WTC11 (cell line): ENCODE measurements around the gene MGAT4C.

ENCODE experiments used
- AFF4 ChIP-seq: sonication (generic); formaldehyde crosslinking; IDR thresholded peaks from 2 replicates; pipeline ENCODE4 v1.8.1; 2023; ENCODE audit warnings: mild to moderate bottlenecking, missing genetic modification reagents, borderline replicate concordance
- CTCF ChIP-seq: fragments of 200-600 bp; IDR thresholded peaks from 2 replicates; pipeline ENCODE4 v1.8.0; 2022; ENCODE audit warnings: antibody characterized with exemption
- E2F5 ChIP-seq: sonication (generic); formaldehyde crosslinking; IDR thresholded peaks from 2 replicates; pipeline ENCODE4 v1.8.1; 2022; ENCODE audit warnings: mild to moderate bottlenecking, moderate library complexity, missing genetic modification reagents
- JUN ChIP-seq: sonication (generic); formaldehyde crosslinking; IDR thresholded peaks from 2 replicates; pipeline ENCODE4 v1.8.0; 2023; ENCODE audit warnings: mild to moderate bottlenecking, missing genetic modification reagents
- NFYB ChIP-seq: sonication (generic); formaldehyde crosslinking; conservative IDR thresholded peaks from 2 replicates; pipeline ENCODE4 v1.8.0; 2022; ENCODE audit warnings: low read depth, missing genetic modification reagents
- SP1 ChIP-seq: sonication (generic); formaldehyde crosslinking; conservative IDR thresholded peaks from 2 replicates; pipeline ENCODE4 v1.8.1; 2022; ENCODE audit warnings: missing genetic modification reagents
- ZSCAN18 ChIP-seq: fragments of 250-450 bp; sonication (Bioruptor Pico); IDR thresholded peaks from 2 replicates; pipeline ENCODE4 v2.1.2; 2022; ENCODE audit warnings: mild to moderate bottlenecking, moderate library complexity
- TF ChIP-seq, protein P1 (sequence below): sonication (generic); formaldehyde crosslinking; IDR thresholded peaks from 2 replicates; pipeline ENCODE4 v1.8.0; 2023; ENCODE audit warnings: missing genetic modification reagents
- TF ChIP-seq, protein P2 (sequence below): sonication (generic); formaldehyde crosslinking; IDR thresholded peaks from 2 replicates; pipeline ENCODE4 v1.8.0; 2022; ENCODE audit warnings: missing genetic modification reagents
- TF ChIP-seq, protein P3 (sequence below): sonication (generic); formaldehyde crosslinking; IDR thresholded peaks from 2 replicates; pipeline ENCODE4 v1.8.1; 2023; ENCODE audit warnings: mild to moderate bottlenecking, missing genetic modification reagents, moderate library complexity

DNA sequence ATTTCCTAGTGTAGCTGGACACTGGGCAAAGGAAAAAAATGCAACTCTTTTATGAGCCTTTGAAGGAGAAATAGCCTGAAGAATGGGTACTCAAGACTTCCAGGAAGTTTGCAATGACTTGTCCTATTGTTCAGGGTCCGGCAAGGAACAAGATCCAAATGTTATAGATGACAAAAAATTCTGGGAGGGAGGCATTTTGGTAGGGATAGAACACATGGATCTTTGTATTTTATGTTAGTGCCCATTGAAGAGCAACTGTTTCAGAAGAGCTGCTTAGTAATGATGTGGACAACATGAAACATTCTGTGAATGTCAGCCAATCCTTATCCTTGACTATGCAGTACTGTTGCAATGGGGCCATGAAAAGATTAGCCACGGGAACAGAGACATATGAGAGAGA lies 138.0 kb downstream of the MGAT4C start:
- no peak for TF ChIP-seq E2F5 (CRISPR knock-in tag)
- TF ChIP-seq, protein P1, sequence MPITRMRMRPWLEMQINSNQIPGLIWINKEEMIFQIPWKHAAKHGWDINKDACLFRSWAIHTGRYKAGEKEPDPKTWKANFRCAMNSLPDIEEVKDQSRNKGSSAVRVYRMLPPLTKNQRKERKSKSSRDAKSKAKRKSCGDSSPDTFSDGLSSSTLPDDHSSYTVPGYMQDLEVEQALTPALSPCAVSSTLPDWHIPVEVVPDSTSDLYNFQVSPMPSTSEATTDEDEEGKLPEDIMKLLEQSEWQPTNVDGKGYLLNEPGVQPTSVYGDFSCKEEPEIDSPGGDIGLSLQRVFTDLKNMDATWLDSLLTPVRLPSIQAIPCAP (CRISPR knock-in tag), result no peak
- no peak for TF ChIP-seq ZSCAN18 (CRISPR knock-in tag)
- TF ChIP-seq CTCF, result no peak
- no peak for TF ChIP-seq NFYB
- no peak for TF ChIP-seq JUN (CRISPR knock-in tag)
- TF ChIP-seq SP1 (CRISPR knock-in tag), result no peak
- TF ChIP-seq, protein P2, sequence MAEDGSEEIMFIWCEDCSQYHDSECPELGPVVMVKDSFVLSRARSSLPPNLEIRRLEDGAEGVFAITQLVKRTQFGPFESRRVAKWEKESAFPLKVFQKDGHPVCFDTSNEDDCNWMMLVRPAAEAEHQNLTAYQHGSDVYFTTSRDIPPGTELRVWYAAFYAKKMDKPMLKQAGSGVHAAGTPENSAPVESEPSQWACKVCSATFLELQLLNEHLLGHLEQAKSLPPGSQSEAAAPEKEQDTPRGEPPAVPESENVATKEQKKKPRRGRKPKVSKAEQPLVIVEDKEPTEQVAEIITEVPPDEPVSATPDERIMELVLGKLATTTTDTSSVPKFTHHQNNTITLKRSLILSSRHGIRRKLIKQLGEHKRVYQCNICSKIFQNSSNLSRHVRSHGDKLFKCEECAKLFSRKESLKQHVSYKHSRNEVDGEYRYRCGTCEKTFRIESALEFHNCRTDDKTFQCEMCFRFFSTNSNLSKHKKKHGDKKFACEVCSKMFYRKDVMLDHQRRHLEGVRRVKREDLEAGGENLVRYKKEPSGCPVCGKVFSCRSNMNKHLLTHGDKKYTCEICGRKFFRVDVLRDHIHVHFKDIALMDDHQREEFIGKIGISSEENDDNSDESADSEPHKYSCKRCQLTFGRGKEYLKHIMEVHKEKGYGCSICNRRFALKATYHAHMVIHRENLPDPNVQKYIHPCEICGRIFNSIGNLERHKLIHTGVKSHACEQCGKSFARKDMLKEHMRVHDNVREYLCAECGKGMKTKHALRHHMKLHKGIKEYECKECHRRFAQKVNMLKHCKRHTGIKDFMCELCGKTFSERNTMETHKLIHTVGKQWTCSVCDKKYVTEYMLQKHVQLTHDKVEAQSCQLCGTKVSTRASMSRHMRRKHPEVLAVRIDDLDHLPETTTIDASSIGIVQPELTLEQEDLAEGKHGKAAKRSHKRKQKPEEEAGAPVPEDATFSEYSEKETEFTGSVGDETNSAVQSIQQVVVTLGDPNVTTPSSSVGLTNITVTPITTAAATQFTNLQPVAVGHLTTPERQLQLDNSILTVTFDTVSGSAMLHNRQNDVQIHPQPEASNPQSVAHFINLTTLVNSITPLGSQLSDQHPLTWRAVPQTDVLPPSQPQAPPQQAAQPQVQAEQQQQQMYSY (CRISPR knock-in tag), result no peak
- no peak for TF ChIP-seq AFF4 (CRISPR knock-in tag)
- TF ChIP-seq, protein P3, sequence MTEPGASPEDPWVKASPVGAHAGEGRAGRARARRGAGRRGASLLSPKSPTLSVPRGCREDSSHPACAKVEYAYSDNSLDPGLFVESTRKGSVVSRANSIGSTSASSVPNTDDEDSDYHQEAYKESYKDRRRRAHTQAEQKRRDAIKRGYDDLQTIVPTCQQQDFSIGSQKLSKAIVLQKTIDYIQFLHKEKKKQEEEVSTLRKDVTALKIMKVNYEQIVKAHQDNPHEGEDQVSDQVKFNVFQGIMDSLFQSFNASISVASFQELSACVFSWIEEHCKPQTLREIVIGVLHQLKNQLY, result no peak
